AG04450 (cell line): Measurements from ENCODE around the gene ROBO1. TPM values are rescaled to one million over a fixed set of nuclear protein-coding genes. Genes with fewer than 3 reads are reported as not detected.

Source experiments
- CTCF ChIA-PET: fragments of 300-600, 350-600 bp; formaldehyde crosslinking; extraction: SDS; loops from one replicate; lab custom pipeline; 2022; ENCODE audit warnings: antibody characterized with exemption, inconsistent platforms; lab: Charles Lee
- POLR2A ChIA-PET: fragments of 350-600 bp; formaldehyde crosslinking; extraction: SDS; loops from one replicate; lab custom pipeline; 2021; ENCODE audit warnings: antibody characterized with exemption, inconsistent platforms; lab: Yijun Ruan, JAX
- DNase-seq: peaks from one replicate; pipeline ENCODE4 v3.0.0-alpha.2; 2011; ENCODE audit warnings: low read depth, low spot score
- H3K27ac ChIP-seq: one replicate; pipeline ENCODE4 v1.5.1; 2012; ENCODE audit warnings: low read depth, low read length, control low read depth
- H3K27me3 ChIP-seq: one replicate; pipeline ENCODE4 v1.6.0; 2012; ENCODE audit warnings: low read length; ENCODE audit not compliant: control insufficient read depth, insufficient read depth
- H3K4me3 ChIP-seq: 2 replicates; pipeline ENCODE4 v1.5.1; 2011; ENCODE audit warnings: mild to moderate bottlenecking, low read depth, low read length, control low read depth
- H3K9me3 ChIP-seq: 2 replicates; pipeline ENCODE4 v1.5.1; 2012; ENCODE audit warnings: low read length; ENCODE audit not compliant: control insufficient read depth, insufficient read depth
- polyA plus RNA-seq: library from polyadenylated mRNA; depleted of rRNA; stranded (reverse); fragments of >200 nt; gene quantifications from 2 replicates; pipeline ENCODE4 v1.2.3, GENCODE V29; 2011
- TF ChIP-seq, protein P1 (sequence below): IDR thresholded peaks from 2 replicates; pipeline ENCODE4 v1.5.1; 2011; ENCODE audit warnings: low read depth, low read length, control low read depth, inconsistent platforms

The ROBO1 gene
- polyA plus RNA-seq, 1 experiment: 66.0 TPM

DNA sequence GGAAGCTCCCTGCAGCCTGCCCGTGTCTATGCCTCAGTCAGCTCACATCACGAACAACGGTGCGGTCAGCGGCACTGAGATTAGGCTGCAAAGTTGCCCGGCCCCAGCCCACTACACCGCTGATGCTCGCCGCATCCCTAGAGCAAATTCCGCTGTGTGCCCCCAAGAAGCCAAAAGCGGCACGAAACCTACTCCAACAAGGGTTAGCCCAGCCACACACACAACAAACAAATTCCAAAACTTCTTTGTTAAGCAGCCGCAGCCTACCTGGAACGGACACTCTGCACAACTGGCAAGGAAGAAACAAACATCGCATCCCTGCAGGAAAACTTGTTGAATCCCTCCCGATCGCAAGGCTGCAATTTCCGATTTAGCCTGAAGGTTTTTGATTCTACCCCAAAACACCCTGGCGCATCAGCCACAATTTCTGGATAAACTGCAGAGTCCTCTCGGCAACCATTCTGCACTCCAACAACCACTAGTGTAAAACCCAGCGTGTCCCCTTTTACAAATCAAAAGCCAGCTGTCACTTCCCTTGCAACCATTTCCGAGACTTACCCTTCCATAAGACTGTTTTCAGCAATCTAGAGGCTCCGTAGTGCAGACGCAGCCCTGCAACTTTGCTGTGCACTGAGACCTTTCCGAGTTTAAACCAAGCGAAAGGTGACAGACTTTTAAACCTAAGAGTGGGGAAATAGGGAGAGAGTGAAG lies 449 bp downstream of the ROBO1 start:
- ChIA-PET CTCF (no interaction called here), POLR2A (no interaction called here)
- Histone ChIP-seq H3K9me3 (no peaks in the 10 kb centered on the region; the same call in 1 of the 2 replicates), H3K4me3 (no peak overlapping the region), H3K27me3 (peaks cover 15% of the 10 kb centered on the region), H3K27ac (no peak overlapping the region)
- no peak for DNase-seq
- TF ChIP-seq, protein P1, sequence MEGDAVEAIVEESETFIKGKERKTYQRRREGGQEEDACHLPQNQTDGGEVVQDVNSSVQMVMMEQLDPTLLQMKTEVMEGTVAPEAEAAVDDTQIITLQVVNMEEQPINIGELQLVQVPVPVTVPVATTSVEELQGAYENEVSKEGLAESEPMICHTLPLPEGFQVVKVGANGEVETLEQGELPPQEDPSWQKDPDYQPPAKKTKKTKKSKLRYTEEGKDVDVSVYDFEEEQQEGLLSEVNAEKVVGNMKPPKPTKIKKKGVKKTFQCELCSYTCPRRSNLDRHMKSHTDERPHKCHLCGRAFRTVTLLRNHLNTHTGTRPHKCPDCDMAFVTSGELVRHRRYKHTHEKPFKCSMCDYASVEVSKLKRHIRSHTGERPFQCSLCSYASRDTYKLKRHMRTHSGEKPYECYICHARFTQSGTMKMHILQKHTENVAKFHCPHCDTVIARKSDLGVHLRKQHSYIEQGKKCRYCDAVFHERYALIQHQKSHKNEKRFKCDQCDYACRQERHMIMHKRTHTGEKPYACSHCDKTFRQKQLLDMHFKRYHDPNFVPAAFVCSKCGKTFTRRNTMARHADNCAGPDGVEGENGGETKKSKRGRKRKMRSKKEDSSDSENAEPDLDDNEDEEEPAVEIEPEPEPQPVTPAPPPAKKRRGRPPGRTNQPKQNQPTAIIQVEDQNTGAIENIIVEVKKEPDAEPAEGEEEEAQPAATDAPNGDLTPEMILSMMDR: no peak

DNA sequence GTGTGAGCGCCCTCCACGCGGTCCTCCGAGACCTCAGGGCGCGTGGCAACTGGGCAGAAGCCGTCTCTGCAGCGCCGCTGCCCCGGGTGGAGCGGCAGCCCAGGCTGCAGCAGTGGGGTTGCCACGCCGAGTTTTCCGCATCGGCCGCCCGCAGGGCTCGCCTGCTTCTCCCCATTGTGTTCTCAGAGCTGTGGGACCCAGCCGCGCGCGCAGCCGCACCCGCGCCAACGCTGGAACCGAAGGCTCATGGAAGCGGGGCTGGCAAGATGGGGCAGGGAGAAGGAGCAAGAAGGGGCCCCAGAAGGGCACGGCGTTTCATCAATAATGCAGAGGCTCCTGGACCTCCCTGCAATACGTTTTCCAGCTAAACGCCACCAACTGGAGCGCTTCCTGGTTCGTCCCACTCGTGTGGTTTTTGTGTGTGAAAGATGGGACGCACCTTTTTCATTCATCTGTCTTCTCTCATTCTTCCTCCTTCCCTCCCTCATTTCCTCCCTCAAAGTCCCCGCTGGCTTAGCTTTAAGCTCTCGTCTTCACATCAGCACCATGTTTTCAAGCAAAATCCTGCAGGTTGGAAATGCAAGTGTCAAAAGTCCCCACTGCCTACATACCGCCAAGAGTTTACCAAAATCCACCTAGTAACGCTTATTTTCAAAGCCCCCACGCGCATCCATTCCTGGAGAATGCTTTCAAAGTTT lies 1.2 kb downstream of the ROBO1 start:
- H3K27me3 ChIP-seq: peaks cover 15% of the 10 kb centered on the region
- TF ChIP-seq, protein P1: no peak
- no peak overlapping the region for H3K4me3 ChIP-seq
- ChIA-PET CTCF (no interaction called here), POLR2A (no interaction called here)
- no peaks in the 10 kb centered on the region; the same call in 1 of the 2 replicates for H3K9me3 ChIP-seq
- DNase-seq: no peak
- H3K27ac ChIP-seq: no peak overlapping the region

DNA sequence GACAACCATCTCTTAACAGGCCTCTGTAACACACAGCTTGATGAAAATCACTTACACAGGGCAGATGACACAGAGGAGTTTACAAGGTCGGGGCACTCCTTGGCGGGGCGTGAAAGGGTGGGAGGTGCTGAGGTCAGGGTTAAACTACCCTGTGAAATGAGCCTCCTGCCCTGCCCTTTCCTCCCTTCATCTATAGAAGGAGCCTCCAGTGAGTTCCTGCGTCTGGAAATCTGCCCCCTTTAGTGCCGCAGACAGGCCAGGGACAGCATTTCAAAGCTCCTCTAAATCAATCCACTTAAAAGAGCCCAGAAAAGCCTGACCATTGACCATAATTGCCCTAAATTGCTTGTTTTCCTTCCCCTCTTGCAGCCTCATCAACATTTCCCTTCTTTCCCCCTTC lies 1.9 kb downstream of the ROBO1 start:
- POLR2A ChIA-PET: no interaction called here
- Histone ChIP-seq H3K4me3 (no peak overlapping the region), H3K27ac (no peak overlapping the region), H3K27me3 (peaks cover 15% of the 10 kb centered on the region), H3K9me3 (no peaks in the 10 kb centered on the region; the same call in 1 of the 2 replicates)
- TF ChIP-seq, protein P1: no peak
- CTCF ChIA-PET: no interaction called here
- no peak for DNase-seq

DNA sequence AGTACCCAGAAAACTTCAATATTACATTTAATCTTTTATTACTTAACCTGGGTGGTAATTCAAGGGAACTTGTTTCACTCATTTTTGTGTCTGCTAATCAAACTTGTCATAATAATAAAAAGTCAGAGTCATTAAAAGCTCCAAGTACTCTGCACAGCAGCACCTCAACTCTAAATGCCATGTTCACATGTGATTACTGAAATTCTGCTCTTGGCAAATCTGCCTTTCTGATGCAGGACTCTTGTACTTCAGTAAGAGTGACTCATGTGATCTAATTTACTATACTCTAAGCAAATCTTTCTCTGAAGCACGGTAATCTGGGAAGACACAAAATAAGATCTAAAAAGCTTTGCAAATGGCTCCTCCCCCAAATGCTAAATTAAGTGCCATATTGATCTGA lies 6.4 kb downstream of the ROBO1 start:
- POLR2A ChIA-PET: no interaction called here
- no peaks in the 10 kb centered on the region; the same call in 1 of the 2 replicates for H3K9me3 ChIP-seq
- CTCF ChIA-PET: no interaction called here
- DNase-seq: no peak
- peaks cover 6% of the 10 kb centered on the region for H3K27me3 ChIP-seq
- H3K27ac ChIP-seq: no peak overlapping the region
- no peak overlapping the region for H3K4me3 ChIP-seq
- TF ChIP-seq, protein P1: no peak

DNA sequence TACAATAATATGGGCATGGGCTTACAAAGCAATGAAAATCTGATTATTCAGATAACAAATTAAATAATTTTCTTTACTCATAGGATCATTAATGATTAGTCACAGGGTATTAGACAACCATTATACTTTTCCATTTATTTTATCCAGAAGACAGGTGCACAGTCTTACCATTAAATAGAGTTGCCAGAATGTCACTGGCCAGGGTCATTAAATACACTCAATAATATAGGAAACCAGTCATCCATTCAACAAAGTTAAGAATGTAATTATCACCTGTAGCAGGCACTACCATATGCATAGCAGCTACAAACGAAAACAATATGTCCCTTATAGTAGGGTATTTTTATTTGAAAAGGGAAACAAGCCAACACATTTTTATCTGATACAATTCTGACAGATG lies 16.1 kb downstream of the ROBO1 start:
- H3K27ac ChIP-seq: no peak overlapping the region
- ChIA-PET CTCF (no interaction called here), POLR2A (no interaction called here)
- H3K9me3 ChIP-seq: no peaks in the 10 kb centered on the region
- no peak for DNase-seq
- TF ChIP-seq, protein P1: no peak
- H3K4me3 ChIP-seq: no peak overlapping the region
- H3K27me3 ChIP-seq: no peaks in the 10 kb centered on the region
